HG03442 (cell line): Measurements from ENCODE around the gene GZF1.

Source experiments
- ATAC-seq: cut with Tn5 transposase; IDR thresholded peaks from one replicate; pipeline ENCODE4 v1.9.1; 2021; ENCODE audit warnings: mild to moderate bottlenecking, moderate library complexity; ENCODE audit not compliant: unreplicated experiment

GZF1 gene

DNA sequence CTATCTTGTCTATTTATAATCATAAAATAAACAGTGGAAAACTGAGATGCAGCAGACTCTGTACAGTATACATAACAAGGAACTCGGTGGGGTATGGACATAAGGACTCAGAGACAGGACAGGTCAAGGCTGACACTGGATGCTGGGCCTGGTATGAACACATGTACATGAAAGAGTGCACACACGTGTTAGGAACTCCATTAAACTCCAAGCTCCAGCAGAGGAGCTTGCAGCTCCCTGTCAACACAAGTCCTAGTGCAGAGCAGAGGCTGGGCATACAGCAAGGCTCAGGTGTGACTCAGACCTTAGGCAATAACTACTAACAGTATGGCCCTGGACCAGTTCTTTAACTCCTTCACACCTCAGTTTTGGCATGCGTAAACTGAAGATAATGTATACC is 42.2 kb downstream of the GZF1 start:
- no peak for ATAC-seq

DNA sequence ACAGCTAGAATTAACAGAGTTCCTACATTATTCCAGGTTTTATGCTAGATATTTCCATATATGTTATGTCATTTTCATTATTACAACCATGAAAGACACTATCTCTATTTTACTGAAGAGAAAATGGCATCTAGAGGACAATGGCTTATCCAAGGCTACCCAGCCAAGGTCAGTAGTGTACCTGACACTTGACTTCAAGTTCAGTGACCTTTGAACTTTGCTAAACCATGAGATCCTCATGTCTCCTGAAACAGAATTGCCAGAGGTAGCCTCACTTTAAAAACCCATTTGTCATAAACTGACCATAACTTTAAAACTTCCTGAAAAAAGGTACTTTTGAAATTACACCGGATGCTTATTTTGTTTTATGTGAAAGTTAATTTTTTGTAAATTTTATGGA is 44.9 kb downstream of the GZF1 start:
- no peak for ATAC-seq

DNA sequence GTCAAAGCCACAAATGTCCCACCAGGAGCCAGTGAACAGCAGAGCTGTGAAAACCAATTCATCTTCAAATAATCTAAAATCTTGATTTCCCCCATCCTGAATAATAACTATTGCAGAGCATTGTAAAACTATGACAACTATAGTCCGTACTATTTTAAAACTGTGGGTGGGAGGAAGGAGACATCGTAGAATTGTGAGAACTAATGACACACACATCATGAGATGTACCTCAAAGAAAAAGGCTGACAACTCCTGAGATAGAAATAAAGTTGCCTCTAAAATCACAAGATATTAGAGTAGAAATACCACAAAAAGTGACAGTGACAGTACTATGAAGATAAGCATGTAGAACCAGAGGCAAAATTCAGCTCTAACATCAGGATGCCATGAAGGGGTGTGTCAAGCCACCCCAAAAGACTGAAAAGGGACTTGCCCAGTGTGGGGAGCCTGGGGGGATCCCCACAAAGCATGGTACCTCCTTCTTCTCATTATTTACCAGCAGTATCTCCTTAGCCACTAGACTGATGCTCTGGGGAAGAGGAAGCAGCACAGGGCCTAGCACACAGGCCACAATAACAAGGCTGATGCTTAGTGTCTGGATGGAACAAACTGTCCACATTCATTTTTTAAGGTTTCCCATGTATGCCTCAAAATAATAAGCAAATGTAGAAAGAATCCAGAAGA is 45.9 kb downstream of the GZF1 start:
- peak; percentile 97 for ATAC-seq

DNA sequence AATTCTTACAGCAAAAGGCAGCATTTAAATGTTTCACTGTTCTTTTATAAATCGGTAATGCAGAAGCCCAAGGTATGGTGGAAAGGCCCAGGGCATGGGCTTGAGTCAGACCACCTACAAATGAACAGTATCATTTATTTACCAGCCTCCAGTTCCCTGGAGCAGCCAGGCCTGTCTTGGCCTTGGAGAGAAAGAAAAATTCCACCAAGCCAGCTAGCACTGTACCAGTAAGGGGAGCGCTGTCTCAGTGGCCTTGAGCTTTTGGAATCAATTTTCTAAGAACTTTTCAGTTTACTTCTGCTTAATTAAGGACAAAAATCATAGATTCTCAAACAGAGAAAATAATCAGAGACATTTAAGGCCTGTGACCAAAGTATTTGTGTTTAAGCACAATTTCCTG is 47.0 kb downstream of the GZF1 start:
- ATAC-seq: no peak

DNA sequence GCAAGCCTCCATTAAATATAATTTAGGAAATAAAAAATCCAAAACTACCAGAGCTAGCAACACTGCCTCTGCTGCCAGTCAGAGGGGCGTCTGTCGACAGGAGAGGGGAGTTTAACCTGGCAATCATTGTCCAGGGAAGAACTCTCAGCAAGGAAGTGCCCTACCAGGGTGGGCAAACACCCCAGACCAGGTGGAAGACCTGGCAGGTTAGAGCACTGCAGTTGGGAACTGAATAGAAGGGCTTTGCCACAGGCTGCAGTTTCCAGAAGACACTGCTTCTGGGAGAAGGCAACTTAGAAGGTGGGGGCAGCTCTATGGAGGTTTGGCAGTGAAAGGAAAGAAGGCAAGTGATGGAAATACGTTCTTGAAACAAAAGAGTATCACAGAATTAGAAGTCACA is 47.8 kb downstream of the GZF1 start:
- no peak for ATAC-seq

DNA sequence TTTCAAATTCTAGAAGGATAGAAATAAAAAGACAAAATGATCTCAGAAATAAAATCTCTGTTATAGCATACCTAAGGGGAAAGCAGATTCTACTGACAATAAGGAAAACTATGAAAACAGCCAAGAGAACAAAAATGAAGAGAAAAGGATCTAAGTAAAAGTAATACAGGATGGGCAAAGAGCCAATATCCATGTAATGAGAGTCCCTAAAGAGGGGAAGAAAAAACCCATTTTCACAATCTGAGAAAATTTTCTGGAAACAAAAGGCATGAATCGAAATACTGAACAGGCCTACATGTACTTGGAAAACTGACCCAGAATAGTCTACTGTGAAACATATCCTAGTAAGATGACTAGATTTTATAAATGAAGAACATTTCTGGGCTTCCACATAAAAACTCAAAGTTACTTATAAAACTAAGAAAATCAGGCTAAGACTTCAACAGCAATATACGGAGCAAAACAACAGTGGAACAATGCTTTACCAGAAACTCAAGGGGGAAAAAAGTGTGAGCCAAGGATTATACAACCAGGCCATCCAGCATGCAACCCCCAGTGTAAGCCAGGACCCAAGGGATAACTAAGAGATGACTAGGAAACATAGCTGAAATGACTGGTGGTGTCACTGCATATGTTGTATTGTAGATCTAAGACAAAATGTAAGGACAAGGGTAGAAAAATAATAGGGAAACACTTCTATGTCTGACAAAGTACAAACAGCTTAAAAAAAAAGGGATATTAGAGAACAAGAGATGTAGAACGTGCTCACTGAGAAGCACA is 49.1 kb downstream of the GZF1 start:
- ATAC-seq: no peak

DNA sequence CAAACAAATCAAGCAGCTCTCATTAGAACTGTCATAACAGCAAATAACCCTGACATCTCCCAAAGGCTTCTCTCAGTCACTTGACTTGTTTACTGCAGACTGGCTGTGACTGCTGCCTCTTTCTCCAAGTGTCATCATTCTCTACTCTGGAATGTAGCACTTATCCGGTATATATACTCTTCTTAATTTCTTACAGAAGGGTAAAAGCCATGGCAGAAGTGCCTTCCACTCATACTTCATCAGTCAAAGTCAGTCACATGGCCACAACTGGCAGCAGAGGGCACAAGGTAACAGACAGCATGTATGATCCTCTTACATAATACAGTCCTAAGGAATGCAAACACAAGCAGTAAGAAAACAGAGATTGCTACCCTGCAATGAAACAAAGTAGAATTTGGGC is 50.0 kb downstream of the GZF1 start:
- no peak for ATAC-seq

DNA sequence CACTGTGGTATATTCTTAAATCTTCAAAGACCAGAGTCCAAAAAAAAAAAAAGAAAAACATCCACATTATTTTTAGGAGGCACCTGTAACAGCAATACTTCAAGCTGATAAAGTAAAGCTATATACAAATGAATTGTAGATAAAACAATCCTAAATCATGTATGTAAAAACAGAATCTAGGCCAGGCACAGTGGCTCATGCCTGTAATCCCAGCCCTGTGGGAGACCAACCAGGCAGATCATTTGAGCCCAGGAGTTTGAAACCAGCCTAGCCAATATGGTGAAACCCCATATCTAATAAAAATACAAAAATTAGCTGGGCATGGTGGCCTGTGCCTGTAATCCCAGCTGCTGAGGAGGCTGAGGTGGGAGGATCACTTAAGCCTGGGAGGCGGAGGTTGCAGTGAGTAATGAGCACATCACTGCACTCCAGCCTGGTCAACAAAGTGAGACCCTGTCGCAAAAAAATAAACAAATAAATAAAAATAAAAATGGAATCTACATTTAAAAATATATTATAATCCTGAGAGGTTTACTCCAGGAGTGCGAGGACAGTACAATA is 52.0 kb downstream of the GZF1 start:
- ATAC-seq: no peak

DNA sequence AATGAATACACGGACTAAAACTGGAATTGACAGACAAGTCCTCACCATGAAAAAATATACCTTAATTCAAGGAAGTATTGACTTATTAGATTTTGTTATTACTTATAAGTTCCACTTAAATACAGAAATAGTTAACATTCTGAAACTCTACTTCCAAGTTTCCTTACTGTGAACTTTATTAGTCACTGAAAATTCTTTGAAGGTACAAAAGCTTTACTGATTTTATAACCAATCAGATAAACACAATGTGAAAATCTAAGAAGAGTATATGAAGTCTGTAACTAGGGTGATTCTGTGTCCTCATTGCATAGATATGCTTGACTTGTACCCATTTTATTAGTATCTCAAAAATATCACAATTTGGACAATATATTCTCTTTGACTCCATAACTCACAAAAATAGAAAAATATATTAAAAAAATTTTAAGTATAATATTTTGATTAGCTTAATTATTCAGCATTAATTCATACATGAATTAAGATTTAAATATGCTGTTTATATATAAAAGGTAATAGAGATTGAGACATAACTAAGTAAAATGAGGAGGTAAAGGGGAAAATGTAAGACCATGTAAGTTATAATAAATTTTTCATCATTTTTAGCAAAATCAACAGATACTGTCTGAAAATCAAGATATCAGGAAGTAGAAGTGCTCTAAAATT is 52.7 kb downstream of the GZF1 start:
- ATAC-seq: no peak

DNA sequence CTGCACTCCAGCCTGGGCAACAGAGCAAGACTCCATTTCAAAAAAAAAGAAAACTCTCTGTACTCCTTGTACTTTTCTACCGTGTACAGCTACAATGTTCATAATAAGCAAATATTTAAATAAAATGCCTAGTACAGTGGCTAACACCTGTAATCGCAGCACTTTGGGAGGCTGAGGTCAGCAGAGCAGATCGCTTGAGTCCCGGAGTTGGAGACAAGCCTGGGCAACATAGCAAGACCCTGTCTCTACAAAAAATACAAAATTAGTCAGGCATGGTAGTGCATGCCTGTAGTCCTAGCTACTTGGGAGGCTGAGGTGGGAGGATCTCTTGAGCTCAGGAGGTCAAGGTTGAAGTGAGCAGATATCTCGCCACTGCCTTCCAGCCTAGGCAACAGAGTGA is 53.6 kb downstream of the GZF1 start:
- ATAC-seq: no peak

DNA sequence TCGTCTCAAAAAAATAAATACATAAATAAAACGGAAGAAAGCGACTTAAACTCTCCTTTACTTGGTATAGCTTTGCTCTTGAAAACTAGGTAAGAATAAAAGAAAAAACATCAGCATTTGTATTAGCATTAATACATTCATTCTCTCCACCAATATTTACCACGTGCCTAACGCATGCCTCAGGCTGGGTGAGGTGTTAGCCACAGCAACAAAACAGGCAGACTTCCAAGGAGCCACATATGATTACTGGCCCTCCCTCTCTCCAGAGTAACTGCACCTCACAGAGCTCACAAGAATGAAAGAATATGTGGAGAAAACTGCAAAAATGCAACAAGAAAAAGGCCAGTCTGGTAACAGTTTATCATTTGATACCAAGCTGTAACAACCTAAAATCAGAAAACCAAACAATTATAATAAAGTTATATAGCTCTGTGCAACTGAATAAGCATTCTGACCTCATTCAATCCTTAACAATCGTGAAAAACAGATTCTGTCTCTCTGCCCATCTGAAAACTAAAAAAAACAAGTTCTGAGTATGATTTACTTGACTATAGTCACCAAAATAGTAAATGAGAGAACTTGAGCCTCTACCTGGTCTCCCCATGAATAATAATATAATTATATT is 54.1 kb downstream of the GZF1 start:
- no peak for ATAC-seq

DNA sequence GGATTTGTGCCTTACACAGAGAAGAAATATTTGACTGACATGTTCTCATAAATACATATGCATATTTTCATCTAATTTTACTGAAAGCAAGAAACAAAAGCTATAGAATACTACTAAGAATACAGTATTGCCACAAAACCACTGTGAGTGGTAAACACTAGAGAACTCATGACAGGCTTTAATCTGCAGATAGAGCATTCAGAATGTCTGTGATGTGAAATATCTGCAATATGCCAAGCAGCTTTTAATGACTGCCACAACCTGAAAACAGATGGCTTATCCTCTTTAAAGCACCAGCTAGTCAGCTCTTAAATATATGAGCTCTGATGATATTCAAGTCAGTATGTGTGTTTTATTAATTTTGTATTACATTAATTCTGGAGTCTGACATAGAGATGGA is 55.9 kb downstream of the GZF1 start:
- ATAC-seq: no peak

DNA sequence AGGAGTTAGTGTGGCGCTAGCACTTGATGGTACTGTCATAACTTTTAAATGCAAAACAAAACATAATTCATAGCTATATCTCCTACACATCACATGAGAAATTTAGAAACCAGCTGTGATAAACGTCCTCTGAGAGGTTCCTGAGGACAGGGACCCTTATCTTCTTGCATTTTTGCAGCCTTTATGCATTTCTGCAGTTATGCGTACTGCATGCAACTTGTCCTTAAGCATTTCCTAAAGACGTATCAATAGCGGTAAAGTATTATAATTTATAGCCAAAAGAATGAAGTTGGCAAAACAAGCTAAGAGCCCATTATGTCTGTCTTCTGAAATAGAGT is 57.6 kb downstream of the GZF1 start:
- ATAC-seq: no peak

DNA sequence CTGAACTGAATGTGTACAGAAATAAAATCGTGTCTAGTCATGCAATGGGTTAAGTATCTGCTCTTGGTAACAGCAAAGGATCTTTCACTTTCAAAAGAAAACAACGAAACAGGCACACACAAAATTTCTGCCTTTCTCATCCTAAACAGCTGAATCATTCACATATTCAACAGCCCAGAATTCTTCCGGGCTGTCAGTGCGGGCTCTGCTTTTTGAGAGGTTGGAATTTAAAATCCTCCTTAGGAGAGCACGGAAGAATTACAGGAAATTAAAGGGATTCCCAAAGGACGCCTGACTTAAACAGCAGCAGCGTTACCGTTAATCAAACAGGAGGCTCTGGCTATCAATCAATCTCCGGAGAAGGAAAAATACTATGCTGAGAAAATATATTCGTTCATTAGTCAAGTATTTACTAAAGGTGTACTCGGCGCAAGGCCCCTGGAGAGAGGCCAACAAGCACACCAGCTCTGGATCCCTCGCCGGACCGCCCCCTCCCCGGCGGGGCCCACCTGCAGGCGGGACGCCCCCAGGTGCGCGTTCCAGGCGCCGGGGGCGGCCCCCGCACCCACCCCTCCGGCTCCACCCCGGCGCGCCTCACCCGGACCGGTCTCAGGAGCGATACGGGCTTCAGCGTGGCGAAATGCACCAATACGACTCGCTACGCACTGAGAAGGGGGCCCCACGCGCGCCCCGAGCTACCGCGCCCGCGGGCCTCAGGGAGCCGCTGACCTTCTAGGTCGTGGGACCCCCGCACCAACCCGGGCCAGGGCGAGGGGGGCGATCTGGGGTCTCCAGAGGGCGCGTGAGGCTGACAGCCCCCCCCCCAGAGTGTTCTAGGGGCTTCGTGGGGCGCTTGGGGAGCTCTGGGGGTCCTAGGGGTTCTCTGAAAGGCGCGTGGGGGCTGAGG is 58.3 kb downstream of the GZF1 start:
- ATAC-seq: peak; percentile 21

DNA sequence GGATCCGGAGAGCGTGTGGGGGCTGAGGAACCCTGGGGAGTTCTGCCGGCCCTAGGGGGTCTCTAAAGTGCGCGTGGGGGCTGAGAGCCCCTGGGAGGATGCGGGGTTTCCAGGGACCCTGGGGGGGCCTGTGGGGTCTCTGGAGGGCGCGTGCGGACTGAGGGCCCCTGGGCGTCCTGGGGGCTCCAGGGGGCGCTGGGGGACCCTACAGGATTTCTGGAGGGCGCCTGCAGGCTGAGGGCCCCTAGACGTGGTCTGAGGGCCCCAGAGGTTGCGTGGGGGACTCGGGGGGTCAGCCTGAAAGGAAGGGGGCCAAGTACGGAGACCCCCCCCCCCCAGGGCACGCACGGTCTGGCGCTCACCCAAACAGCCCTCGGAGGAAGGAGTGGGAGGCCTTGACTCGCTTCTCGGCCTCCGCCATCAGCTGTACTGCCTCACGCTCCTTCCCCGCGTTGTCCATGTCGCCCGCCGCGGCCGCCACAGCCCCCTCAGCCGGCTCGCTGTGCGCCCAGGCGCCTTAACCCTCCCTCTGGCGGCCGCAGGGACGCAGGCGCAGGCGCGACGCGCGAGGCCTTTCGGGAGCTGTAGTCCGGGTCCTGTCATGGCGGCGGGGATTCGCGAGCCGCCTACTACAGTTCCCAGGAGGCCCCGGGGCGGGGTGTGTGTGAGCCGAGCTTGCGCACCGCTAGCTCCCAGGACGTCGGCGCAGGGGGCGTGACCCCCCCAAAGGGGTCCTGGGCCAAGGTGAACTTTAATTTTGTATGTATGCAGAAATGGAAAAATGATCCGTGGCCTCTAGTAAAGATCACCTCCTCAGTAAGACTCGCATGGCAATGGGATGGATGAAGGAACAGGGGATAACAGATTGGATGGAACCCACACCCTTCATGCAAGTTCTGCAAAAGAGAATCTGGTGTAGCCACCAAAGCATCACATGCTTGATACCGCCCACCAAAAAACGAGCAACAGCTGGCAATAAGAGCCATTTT is 59.3 kb downstream of the GZF1 start, which contains the start of gene NAPB:
Gene NAPB, minus strand, starts transcription at position 546 of the 989 bp plus-strand sequence. Its CDS starts 86 bp downstream, at position 460.
- peak; percentile 96 for ATAC-seq
